Neural cell (in vitro differentiated cells): ENCODE data around the gene SORD. TPM values are rescaled to one million over a fixed set of nuclear protein-coding genes. Genes with fewer than 3 reads are reported as not detected.
"Not testable (repeated sequence)": the region's sequence is repeated elsewhere in the genome, so short reads cannot be mapped to it uniquely, and the experiment has no call there.

Source experiments
- H2AFZ ChIP-seq: fragments of 200-600, 300-800 bp; sonication (generic), shearing (Covaris generic); 2 replicates; pipeline ENCODE4 v1.6.0; 2014; ENCODE audit warnings: low read depth, mild to moderate bottlenecking, antibody characterized with exemption, low read length, moderate library complexity
- H3F3A ChIP-seq: fragments of 200-600 bp; shearing (Covaris generic); 2 replicates; pipeline ENCODE4 v1.6.1; 2016; ENCODE audit warnings: mild to moderate bottlenecking, moderate library complexity, mixed read lengths, antibody characterized with exemption, low read length; ENCODE audit not compliant: insufficient read depth, poor library complexity, severe bottlenecking
- H3K27ac ChIP-seq: fragments of 200-600, 300-800 bp; sonication (generic), shearing (Covaris generic); 2 replicates; pipeline ENCODE4 v1.5.1; 2014; ENCODE audit warnings: mild to moderate bottlenecking, low read length, moderate library complexity
- H3K27me3 ChIP-seq: fragments of 300-800, 200-600 bp; sonication (generic), shearing (Covaris generic); 2 replicates; pipeline ENCODE4 v1.6.0; 2014; ENCODE audit warnings: mild to moderate bottlenecking, low read depth, low read length, moderate library complexity; ENCODE audit not compliant: insufficient read depth
- H3K36me3 ChIP-seq: fragments of 300-800, 200-600 bp; sonication (generic), shearing (Covaris generic); 2 replicates; pipeline ENCODE4 v1.5.1; 2014; ENCODE audit warnings: mild to moderate bottlenecking, antibody characterized with exemption, low read length, moderate library complexity; ENCODE audit not compliant: insufficient read depth
- H3K4me2 ChIP-seq: fragments of 300-800, 200-600 bp; sonication (generic), shearing (Covaris generic); 2 replicates; pipeline ENCODE4 v1.6.0; 2014; ENCODE audit warnings: mild to moderate bottlenecking, low read length
- H3K4me3 ChIP-seq: fragments of 300-800, 200-600 bp; sonication (generic), shearing (Covaris generic); 2 replicates; pipeline ENCODE4 v1.5.1; 2014; ENCODE audit warnings: mild to moderate bottlenecking, low read length, moderate library complexity
- H3K79me2 ChIP-seq: fragments of 200-600 bp; shearing (Covaris generic); replicated peaks from 2 replicates; pipeline ENCODE4 v1.6.0; 2014; ENCODE audit warnings: mild to moderate bottlenecking, low read length, moderate library complexity; ENCODE audit not compliant: insufficient read depth
- H3K9ac ChIP-seq: fragments of 300-800, 200-600 bp; sonication (generic), shearing (Covaris generic); 2 replicates; pipeline ENCODE4 v1.6.1; 2016; ENCODE audit warnings: mild to moderate bottlenecking, low read length, mixed read lengths
- H3K9me2 ChIP-seq: fragments of 200-600 bp; shearing (Covaris generic); 2 replicates; pipeline ENCODE4 v1.6.1; 2016; ENCODE audit warnings: mild to moderate bottlenecking, low read length, mixed read lengths; ENCODE audit not compliant: insufficient read depth
- H3K9me3 ChIP-seq: fragments of 200-600, 300-800 bp; sonication (generic), shearing (Covaris generic); 2 replicates; pipeline ENCODE4 v1.6.1; 2016; ENCODE audit warnings: mild to moderate bottlenecking, mixed run types, low read length, moderate library complexity, mixed read lengths
- H4K20me1 ChIP-seq: fragments of 200-600 bp; shearing (Covaris generic); 2 replicates; pipeline ENCODE4 v1.6.1; 2016; ENCODE audit warnings: mild to moderate bottlenecking, mixed run types; ENCODE audit not compliant: insufficient read depth
- CTCF ChIP-seq: fragments of 450-650 bp; IDR thresholded peaks from 2 replicates; pipeline ENCODE4 v1.5.1; 2014; ENCODE audit warnings: antibody characterized with exemption, mild to moderate bottlenecking, moderate library complexity; ENCODE audit not compliant: poor library complexity, severe bottlenecking
- EP300 ChIP-seq: fragments of 450-650 bp; conservative IDR thresholded peaks from 2 replicates; pipeline ENCODE4 v1.6.1; 2014; ENCODE audit warnings: antibody characterized with exemption, mild to moderate bottlenecking, moderate library complexity; ENCODE audit not compliant: poor library complexity, severe bottlenecking
- EZH2 ChIP-seq: fragments of 200-600, 300-800 bp; shearing (Covaris generic), sonication (generic); IDR thresholded peaks from 2 replicates; pipeline ENCODE4 v1.6.1; 2014; ENCODE audit warnings: antibody characterized with exemption, low read length, borderline replicate concordance, mild to moderate bottlenecking; ENCODE audit not compliant: insufficient read depth, poor library complexity, severe bottlenecking
- MXI1 ChIP-seq: fragments of 450-650 bp; conservative IDR thresholded peaks from 2 replicates; pipeline ENCODE4 v1.6.1; 2014; ENCODE audit warnings: antibody characterized with exemption, mild to moderate bottlenecking; ENCODE audit not compliant: poor library complexity, severe bottlenecking
- POLR2AphosphoS5 ChIP-seq: IDR thresholded peaks from 2 replicates; pipeline ENCODE4 v1.6.1; 2012
- RAD21 ChIP-seq: fragments of 450-650 bp; conservative IDR thresholded peaks from 2 replicates; pipeline ENCODE4 v1.6.1; 2014; ENCODE audit warnings: antibody characterized with exemption, mild to moderate bottlenecking, moderate library complexity
- SMC3 ChIP-seq: fragments of 450-650 bp; conservative IDR thresholded peaks from 2 replicates; pipeline ENCODE4 v1.6.1; 2014; ENCODE audit warnings: antibody characterized with exemption, mild to moderate bottlenecking, moderate library complexity; ENCODE audit not compliant: poor library complexity
- TAF1 ChIP-seq: IDR thresholded peaks from 2 replicates; pipeline ENCODE4 v1.6.1; 2012; ENCODE audit warnings: low read depth
- polyA plus RNA-seq: library from polyadenylated mRNA; depleted of rRNA; stranded (reverse); fragments of >200 nt; gene quantifications from 2 replicates; pipeline ENCODE4 v1.2.3, GENCODE V29; 2014
- TF ChIP-seq, protein P1 (sequence below): IDR thresholded peaks from 2 replicates; pipeline ENCODE4 v1.6.1; 2012; ENCODE audit warnings: borderline replicate concordance

Gene SORD
- polyA plus RNA-seq, 1 donor from 2014 or later = 17.7 TPM

DNA sequence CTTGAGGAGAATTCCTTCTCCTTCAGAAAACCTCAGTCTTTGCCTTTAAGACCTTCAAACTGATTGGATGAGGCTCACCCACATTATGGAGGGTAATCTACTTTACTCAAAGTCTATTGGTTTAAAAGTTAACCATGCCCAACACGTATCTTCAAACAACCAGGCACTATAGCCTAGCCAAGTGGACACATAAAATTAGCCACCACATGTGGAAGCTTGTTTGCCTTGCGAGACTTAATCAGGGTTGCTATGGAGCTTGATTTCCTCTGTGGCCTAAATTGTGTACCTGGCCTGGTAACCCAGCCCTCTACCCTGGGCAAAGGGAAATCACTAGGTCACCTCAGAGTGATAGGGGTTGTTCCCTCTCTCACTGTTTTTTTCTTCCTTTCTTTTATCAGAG lies 19.9 kb downstream of the SORD start:
- not testable (repeated sequence) for H3K9me3 ChIP-seq, H3K27ac ChIP-seq, H3K27me3 ChIP-seq, H3K36me3 ChIP-seq, H4K20me1 ChIP-seq, H3F3A ChIP-seq, H3K4me3 ChIP-seq, H3K4me2 ChIP-seq, H3K9me2 ChIP-seq, H3K9ac ChIP-seq, H3K79me2 ChIP-seq, H2AFZ ChIP-seq

GRCh38 chr15:45044270-45044669 lies 21.3 kb downstream of the SORD start:
- not testable (repeated sequence) for H3K4me2 ChIP-seq, H2AFZ ChIP-seq, H3F3A ChIP-seq, H3K27ac ChIP-seq, H3K9me3 ChIP-seq, H3K27me3 ChIP-seq, H3K9me2 ChIP-seq, H3K4me3 ChIP-seq, H3K79me2 ChIP-seq, H3K36me3 ChIP-seq, H3K9ac ChIP-seq, H4K20me1 ChIP-seq

DNA sequence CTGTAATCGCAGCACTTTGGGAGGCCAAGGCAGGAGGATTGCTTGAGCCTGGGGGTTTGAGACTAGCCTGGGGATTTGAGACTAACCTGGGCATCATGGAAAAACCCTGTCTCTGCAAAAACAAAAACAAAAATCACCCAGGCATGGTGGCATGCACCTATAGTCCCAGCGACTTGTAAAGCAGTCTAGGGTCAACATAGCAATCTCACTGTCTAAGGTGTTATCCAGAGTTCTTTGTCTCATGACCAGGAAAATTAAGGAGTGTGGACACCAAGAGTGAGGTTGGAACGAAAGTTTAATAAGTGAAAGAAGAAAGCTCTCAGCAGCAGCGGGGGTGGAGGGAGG lies 25.4 kb downstream of the SORD start:
- H2AFZ ChIP-seq, H3F3A ChIP-seq, H3K36me3 ChIP-seq, H3K79me2 ChIP-seq, H3K9me3 ChIP-seq, H3K4me2 ChIP-seq, H3K27ac ChIP-seq, H3K27me3 ChIP-seq, H3K9me2 ChIP-seq, H3K9ac ChIP-seq, H3K4me3 ChIP-seq, H4K20me1 ChIP-seq: not testable (repeated sequence)

GRCh38 chr15:45048794-45049631 lies 26.0 kb downstream of the SORD start:
- Histone ChIP-seq H3K4me2 (no peak overlapping the region), H3F3A (no peaks in the 10 kb centered on the region), H3K27ac (no peak overlapping the region), H3K9ac (no peak overlapping the region), H2AFZ (no peak overlapping the region), H3K9me3 (peaks cover 5% of the 10 kb centered on the region), H3K4me3 (no peak overlapping the region), H4K20me1 (no peaks in the 10 kb centered on the region), H3K9me2 (no peaks in the 10 kb centered on the region), H3K27me3 (no peaks in the 10 kb centered on the region), H3K36me3 (no peaks in the 10 kb centered on the region), H3K79me2 (no peaks in the 10 kb centered on the region)
- no peak for TF ChIP-seq MXI1
- no peak for TF ChIP-seq POLR2AphosphoS5
- TF ChIP-seq TAF1 = no peak
- TF ChIP-seq EP300 = no peak
- TF ChIP-seq, protein P1, sequence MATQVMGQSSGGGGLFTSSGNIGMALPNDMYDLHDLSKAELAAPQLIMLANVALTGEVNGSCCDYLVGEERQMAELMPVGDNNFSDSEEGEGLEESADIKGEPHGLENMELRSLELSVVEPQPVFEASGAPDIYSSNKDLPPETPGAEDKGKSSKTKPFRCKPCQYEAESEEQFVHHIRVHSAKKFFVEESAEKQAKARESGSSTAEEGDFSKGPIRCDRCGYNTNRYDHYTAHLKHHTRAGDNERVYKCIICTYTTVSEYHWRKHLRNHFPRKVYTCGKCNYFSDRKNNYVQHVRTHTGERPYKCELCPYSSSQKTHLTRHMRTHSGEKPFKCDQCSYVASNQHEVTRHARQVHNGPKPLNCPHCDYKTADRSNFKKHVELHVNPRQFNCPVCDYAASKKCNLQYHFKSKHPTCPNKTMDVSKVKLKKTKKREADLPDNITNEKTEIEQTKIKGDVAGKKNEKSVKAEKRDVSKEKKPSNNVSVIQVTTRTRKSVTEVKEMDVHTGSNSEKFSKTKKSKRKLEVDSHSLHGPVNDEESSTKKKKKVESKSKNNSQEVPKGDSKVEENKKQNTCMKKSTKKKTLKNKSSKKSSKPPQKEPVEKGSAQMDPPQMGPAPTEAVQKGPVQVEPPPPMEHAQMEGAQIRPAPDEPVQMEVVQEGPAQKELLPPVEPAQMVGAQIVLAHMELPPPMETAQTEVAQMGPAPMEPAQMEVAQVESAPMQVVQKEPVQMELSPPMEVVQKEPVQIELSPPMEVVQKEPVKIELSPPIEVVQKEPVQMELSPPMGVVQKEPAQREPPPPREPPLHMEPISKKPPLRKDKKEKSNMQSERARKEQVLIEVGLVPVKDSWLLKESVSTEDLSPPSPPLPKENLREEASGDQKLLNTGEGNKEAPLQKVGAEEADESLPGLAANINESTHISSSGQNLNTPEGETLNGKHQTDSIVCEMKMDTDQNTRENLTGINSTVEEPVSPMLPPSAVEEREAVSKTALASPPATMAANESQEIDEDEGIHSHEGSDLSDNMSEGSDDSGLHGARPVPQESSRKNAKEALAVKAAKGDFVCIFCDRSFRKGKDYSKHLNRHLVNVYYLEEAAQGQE = no peak
- no peak for TF ChIP-seq EZH2
- no peak for TF ChIP-seq CTCF
- no peak for TF ChIP-seq RAD21
- no peak for TF ChIP-seq SMC3
